Erythroblast (primary cell): Measurements from ENCODE around the gene PTGIS.

Source experiments
- GATA1 ChIP-seq: IDR thresholded peaks from 2 replicates; pipeline ENCODE4 v1.6.1; 2011; ENCODE audit warnings: low read depth, mild to moderate bottlenecking, control low read depth, low read length, moderate library complexity
- POLR2A ChIP-seq: IDR thresholded peaks from 2 replicates; pipeline ENCODE4 v1.6.1; 2011; ENCODE audit warnings: mild to moderate bottlenecking, low read length

GRCh38 chr20:49496043-49496442 is 71.9 kb downstream of the PTGIS start:
- TF ChIP-seq POLR2A (no peak), GATA1 (no peak)
